Measurements from ENCODE around the gene LRRN4CL. TPM values are rescaled to one million over a fixed set of nuclear protein-coding genes. Genes with fewer than 3 reads are reported as not detected.

LRRN4CL gene
- polyA plus RNA-seq, 1 experiment, result 2.9 TPM

GRCh38 chr11:62727872-62728170, 38.5 kb upstream of the LRRN4CL start:
- H3K4me3 ChIP-seq (ENCODE audit: low read depth, low read length), result peak overlapping the region; percentile 88
- peak; percentile 82 for DNase-seq (ENCODE audit: low read depth)
- ChIA-PET CTCF (interaction anchor here (0.6 to 1.4 kb wide), 7 partner anchors 11 to 130 kb away, joined by 3 read pairs; partner anchors contain the start of gene BSCL2), POLR2A (interaction anchor here (0.6 to 2.2 kb wide), 7 partner anchors 18 to 301 kb away, joined by 4 to 12 read pairs (median 6); partner anchors contain the start of genes C11orf98, CSKMT and MTA2)
- no peaks in the 10 kb centered on the region for H3K27me3 ChIP-seq (ENCODE audit: control insufficient read depth, insufficient read depth, low read length)
- H3K36me3 ChIP-seq (ENCODE audit: control insufficient read depth, insufficient read depth, low read length), result peaks cover 3% of the 10 kb centered on the region; the same call in 1 of the 2 replicates
- no peak for TF ChIP-seq CTCF (IDR thresholded peaks at IDR 0.05; ENCODE audit: insufficient read depth, low read depth, low read length)

- H3K4me3 ChIP-seq (ENCODE audit: low read depth, low read length), result peak within 1 kb of the TSS; percentile 88
- CTCF ChIA-PET, result interaction anchor here (0.6 to 1.4 kb wide), 9 partner anchors 11 to 130 kb away, joined by 3 read pairs; partner anchors contain the start of genes BSCL2 and UBXN1
- H3K27me3 ChIP-seq (ENCODE audit: control insufficient read depth, insufficient read depth, low read length), result no peaks in the 10 kb centered on the region
- POLR2A ChIA-PET, result interaction anchor here (0.5 to 2.2 kb wide), 12 partner anchors 18 to 300 kb away, joined by 3 to 12 read pairs (median 5); partner anchors contain the start of genes C11orf98, CSKMT, EEF1G and MTA2
- TF ChIP-seq CTCF (IDR thresholded peaks at IDR 0.05; ENCODE audit: insufficient read depth, low read depth, low read length), result no peak; the same call in 1 of the 2 replicates
- peaks cover 6% of the 10 kb centered on the region for H3K36me3 ChIP-seq (ENCODE audit: control insufficient read depth, insufficient read depth, low read length)
- DNase-seq (ENCODE audit: low read depth), result peak; percentile 91
Measured at GRCh38 chr11:62727165-62727871, 38.0 kb upstream of the LRRN4CL start, which contains the start of gene HNRNPUL2. Gene HNRNPUL2 (minus strand): TSS chr11:62727457. CDS start chr11:62727156, 301 bp downstream.

- POLR2A ChIA-PET, result interaction anchor here (0.5 to 2.2 kb wide), 10 partner anchors 18 to 153 kb away, joined by 3 to 12 read pairs (median 5); partner anchors contain the start of genes C11orf98, CSKMT, EEF1G and MTA2
- CTCF ChIA-PET, result interaction anchor here (0.9 to 1.4 kb wide), 6 partner anchors 10 to 131 kb away, joined by 3 read pairs; partner anchors contain the start of gene UBXN1
- no peak for TF ChIP-seq CTCF (IDR thresholded peaks at IDR 0.05; ENCODE audit: insufficient read depth, low read depth, low read length)
- DNase-seq (ENCODE audit: low read depth), result no peak
- no peaks in the 10 kb centered on the region for H3K27me3 ChIP-seq (ENCODE audit: control insufficient read depth, insufficient read depth, low read length)
- peak overlapping the region; percentile 88 for H3K4me3 ChIP-seq (ENCODE audit: low read depth, low read length)
- peaks cover 9% of the 10 kb centered on the region for H3K36me3 ChIP-seq (ENCODE audit: control insufficient read depth, insufficient read depth, low read length)
Measured at GRCh38 chr11:62726915-62727164, 37.5 kb upstream of the LRRN4CL start.

GRCh38 chr11:62726156-62726914, 37.0 kb upstream of the LRRN4CL start:
- TF ChIP-seq CTCF (IDR thresholded peaks at IDR 0.05; ENCODE audit: insufficient read depth, low read depth, low read length), result no peak
- Histone ChIP-seq H3K27me3 (ENCODE audit: control insufficient read depth, insufficient read depth, low read length) (no peaks in the 10 kb centered on the region), H3K36me3 (ENCODE audit: control insufficient read depth, insufficient read depth, low read length) (peaks cover 11% of the 10 kb centered on the region), H3K4me3 (ENCODE audit: low read depth, low read length) (peak overlapping the region; percentile 88)
- ChIA-PET POLR2A (interaction anchor here (1.0 to 2.2 kb wide), 3 partner anchors 17 to 61 kb away, joined by 3 to 12 read pairs (median 3); partner anchors contain the start of genes C11orf98, CSKMT and ZBTB3), CTCF (interaction anchor here (1.0 to 1.4 kb wide), 5 partner anchors 10 to 93 kb away, joined by 3 to 5 read pairs (median 3); partner anchors contain the start of gene UBXN1)
- no peak for DNase-seq (ENCODE audit: low read depth)

Data from BJ (cell line).